ENCODE data around the gene DAZAP1. TPM values are rescaled to one million over a fixed set of nuclear protein-coding genes. Genes with fewer than 3 reads are reported as not detected.
A peak's percentile ranks its signal among the peaks of the same experiment; 100 is the strongest.

Gene DAZAP1
- total RNA-seq, 1 donor: 40.9 TPM

- Histone ChIP-seq H2AFZ (ENCODE audit: low read length) (no peak overlapping the region), H4K20me1 (ENCODE audit: insufficient read depth, low read length) (peaks cover 40% of the 10 kb centered on the region), H3K4me1 (ENCODE audit: insufficient read depth, low read length) (no peaks in the 10 kb centered on the region), H3K36me3 (ENCODE audit: insufficient read depth, low read length) (peaks cover 81% of the 10 kb centered on the region), H3K27ac (ENCODE audit: low read depth, low read length) (no peak overlapping the region), H3K79me2 (ENCODE audit: insufficient read depth, low read length) (peaks cover 79% of the 10 kb centered on the region), H3K9me3 (ENCODE audit: low read depth, low read length) (no peaks in the 10 kb centered on the region), H3K27me3 (ENCODE audit: insufficient read depth, low read length) (no peaks in the 10 kb centered on the region), H3K4me3 (ENCODE audit: insufficient read depth, low read length) (no peak overlapping the region), H3K4me2 (ENCODE audit: insufficient read depth, low read length) (no peak overlapping the region)
- TF ChIP-seq CTCF (IDR thresholded peaks at IDR 0.05; ENCODE audit: extremely low read depth, low read depth, low read length): no peak
- peak; percentile 86 for DNase-seq (ENCODE audit: insufficient read length, low spot score, missing footprints)
Measured at GRCh38 chr19:1425102-1425837, 17.9 kb downstream of the DAZAP1 start.

- Histone ChIP-seq H2AFZ (ENCODE audit: low read length) (no peak overlapping the region), H3K27me3 (ENCODE audit: insufficient read depth, low read length) (no peaks in the 10 kb centered on the region), H3K4me2 (ENCODE audit: insufficient read depth, low read length) (no peak overlapping the region), H3K4me1 (ENCODE audit: insufficient read depth, low read length) (no peaks in the 10 kb centered on the region), H3K4me3 (ENCODE audit: insufficient read depth, low read length) (no peak overlapping the region), H3K9me3 (ENCODE audit: low read depth, low read length) (no peaks in the 10 kb centered on the region), H3K27ac (ENCODE audit: low read depth, low read length) (no peak overlapping the region), H3K36me3 (ENCODE audit: insufficient read depth, low read length) (peaks cover 75% of the 10 kb centered on the region), H3K79me2 (ENCODE audit: insufficient read depth, low read length) (peaks cover 75% of the 10 kb centered on the region), H4K20me1 (ENCODE audit: insufficient read depth, low read length) (peaks cover 35% of the 10 kb centered on the region)
- DNase-seq (ENCODE audit: insufficient read length, low spot score, missing footprints): no peak
- no peak for TF ChIP-seq CTCF (IDR thresholded peaks at IDR 0.05; ENCODE audit: extremely low read depth, low read depth, low read length)
Measured at GRCh38 chr19:1425902-1426301, 18.5 kb downstream of the DAZAP1 start.

GRCh38 chr19:1426736-1427135 is 19.4 kb downstream of the DAZAP1 start:
- no peak for TF ChIP-seq CTCF (IDR thresholded peaks at IDR 0.05; ENCODE audit: extremely low read depth, low read depth, low read length)
- Histone ChIP-seq H3K4me3 (ENCODE audit: insufficient read depth, low read length) (no peak overlapping the region), H4K20me1 (ENCODE audit: insufficient read depth, low read length) (peaks cover 36% of the 10 kb centered on the region), H2AFZ (ENCODE audit: low read length) (no peak overlapping the region), H3K36me3 (ENCODE audit: insufficient read depth, low read length) (peaks cover 68% of the 10 kb centered on the region), H3K4me2 (ENCODE audit: insufficient read depth, low read length) (no peak overlapping the region), H3K27ac (ENCODE audit: low read depth, low read length) (no peak overlapping the region), H3K9me3 (ENCODE audit: low read depth, low read length) (no peaks in the 10 kb centered on the region), H3K79me2 (ENCODE audit: insufficient read depth, low read length) (peaks cover 69% of the 10 kb centered on the region), H3K4me1 (ENCODE audit: insufficient read depth, low read length) (no peaks in the 10 kb centered on the region), H3K27me3 (ENCODE audit: insufficient read depth, low read length) (no peaks in the 10 kb centered on the region)
- DNase-seq (ENCODE audit: insufficient read length, low spot score, missing footprints): no peak

- Histone ChIP-seq H3K4me3 (ENCODE audit: insufficient read depth, low read length) (no peak overlapping the region), H3K4me2 (ENCODE audit: insufficient read depth, low read length) (no peak overlapping the region), H2AFZ (ENCODE audit: low read length) (no peak overlapping the region), H3K9me3 (ENCODE audit: low read depth, low read length) (no peaks in the 10 kb centered on the region), H4K20me1 (ENCODE audit: insufficient read depth, low read length) (peaks cover 36% of the 10 kb centered on the region), H3K36me3 (ENCODE audit: insufficient read depth, low read length) (peaks cover 71% of the 10 kb centered on the region), H3K4me1 (ENCODE audit: insufficient read depth, low read length) (no peaks in the 10 kb centered on the region), H3K79me2 (ENCODE audit: insufficient read depth, low read length) (peaks cover 66% of the 10 kb centered on the region), H3K27ac (ENCODE audit: low read depth, low read length) (no peak overlapping the region), H3K27me3 (ENCODE audit: insufficient read depth, low read length) (no peaks in the 10 kb centered on the region)
- no peak for TF ChIP-seq CTCF (IDR thresholded peaks at IDR 0.05; ENCODE audit: extremely low read depth, low read depth, low read length)
- DNase-seq (ENCODE audit: insufficient read length, low spot score, missing footprints): no peak
Measured at GRCh38 chr19:1427221-1427920, 20.0 kb downstream of the DAZAP1 start.

Data from osteoblast (primary cell).